Hepatic stellate cell (primary cell): ENCODE results near the gene POLR1B.
A peak's percentile ranks its signal among the peaks of the same experiment; 100 is the strongest.
"Not testable (repeated sequence)": the region's sequence is repeated elsewhere in the genome, so short reads cannot be mapped to it uniquely, and the experiment has no call there.

ENCODE experiments used
- DNase-seq: peaks from one replicate; pipeline ENCODE4 v3.0.0; 2011; ENCODE audit warnings: low spot score

Gene POLR1B

GRCh38 chr2:112541315-112542122 lies 746 bp upstream of the POLR1B start:
- DNase-seq: peak; percentile 68

- peak; percentile 11 for DNase-seq
Observed at GRCh38 chr2:112542984-112543661, 858 bp downstream of the POLR1B start.

GRCh38 chr2:112547333-112547732 lies 5.1 kb downstream of the POLR1B start:
- no peak for DNase-seq

GRCh38 chr2:112548980-112549379 lies 6.7 kb downstream of the POLR1B start:
- no peak for DNase-seq

- DNase-seq: no peak
Observed at GRCh38 chr2:112566104-112566503, 23.8 kb downstream of the POLR1B start.

- not testable (repeated sequence) for DNase-seq
Observed at GRCh38 chr2:112566508-112566907, 24.2 kb downstream of the POLR1B start.

- no peak for DNase-seq
Observed at GRCh38 chr2:112572005-112572404, 29.7 kb downstream of the POLR1B start.

- DNase-seq: peak; percentile 24
Observed at GRCh38 chr2:112577756-112578155, 35.5 kb downstream of the POLR1B start.

GRCh38 chr2:112579241-112579640 lies 37.0 kb downstream of the POLR1B start:
- peak; percentile 21 for DNase-seq

- no peak for DNase-seq
Observed at GRCh38 chr2:112580084-112580483, 37.8 kb downstream of the POLR1B start.

- DNase-seq: peak; percentile 32
Observed at GRCh38 chr2:112582314-112582746, 40.1 kb downstream of the POLR1B start.

GRCh38 chr2:112583497-112584133 lies 41.4 kb downstream of the POLR1B start:
- DNase-seq: peak; percentile 14

- DNase-seq: peak; percentile 92
Observed at GRCh38 chr2:112584134-112584890, 42.0 kb downstream of the POLR1B start, which contains the start of gene CHCHD5. TSS of gene CHCHD5 (plus strand) at chr2:112584609. CDS start at chr2:112584648, 39 bp downstream.

GRCh38 chr2:112584891-112585250 lies 42.6 kb downstream of the POLR1B start:
- no peak for DNase-seq

- DNase-seq: no peak
Observed at GRCh38 chr2:112585400-112585799, 43.1 kb downstream of the POLR1B start.

- DNase-seq: no peak
Observed at GRCh38 chr2:112585873-112586464, 43.7 kb downstream of the POLR1B start.

- DNase-seq: no peak
Observed at GRCh38 chr2:112588611-112589045, 46.4 kb downstream of the POLR1B start.

GRCh38 chr2:112591413-112591812 lies 49.1 kb downstream of the POLR1B start:
- no peak for DNase-seq

GRCh38 chr2:112593736-112594135 lies 51.5 kb downstream of the POLR1B start:
- no peak for DNase-seq

- no peak for DNase-seq
Observed at GRCh38 chr2:112597537-112598322, 55.5 kb downstream of the POLR1B start.

- no peak for DNase-seq
Observed at GRCh38 chr2:112600634-112601033, 58.4 kb downstream of the POLR1B start.
